Endothelial cell of umbilical vein (primary cell): ENCODE measurements around the gene MT1F.

Source experiments
- MAX ChIP-seq: IDR thresholded peaks from 2 replicates; pipeline ENCODE4 v1.6.1; 2011; ENCODE audit not compliant: insufficient read depth, insufficient read length
- POLR2A ChIP-seq: IDR thresholded peaks from 2 replicates; pipeline ENCODE4 v1.6.1; 2012; ENCODE audit warnings: low read depth, mild to moderate bottlenecking, control low read depth, low read length
- TF ChIP-seq, protein P1 (sequence below), 2 donors: IDR thresholded peaks; 1 replicate in 1 of 2; 2 replicates in 1 of 2; pipeline ENCODE4 v1.5.1; 2011; ENCODE audit warnings: low read length in 2 of 2, mild to moderate bottlenecking in 2 of 2, moderate library complexity in 2 of 2, control low read depth in 1 of 2, inconsistent platforms in 1 of 2, low read depth in 1 of 2; ENCODE audit not compliant: insufficient read depth in 1 of 2; ENCODE audit errors: extremely low read depth in 1 of 2

- TF ChIP-seq MAX (no peak), POLR2A (no peak)
- TF ChIP-seq, protein P1, sequence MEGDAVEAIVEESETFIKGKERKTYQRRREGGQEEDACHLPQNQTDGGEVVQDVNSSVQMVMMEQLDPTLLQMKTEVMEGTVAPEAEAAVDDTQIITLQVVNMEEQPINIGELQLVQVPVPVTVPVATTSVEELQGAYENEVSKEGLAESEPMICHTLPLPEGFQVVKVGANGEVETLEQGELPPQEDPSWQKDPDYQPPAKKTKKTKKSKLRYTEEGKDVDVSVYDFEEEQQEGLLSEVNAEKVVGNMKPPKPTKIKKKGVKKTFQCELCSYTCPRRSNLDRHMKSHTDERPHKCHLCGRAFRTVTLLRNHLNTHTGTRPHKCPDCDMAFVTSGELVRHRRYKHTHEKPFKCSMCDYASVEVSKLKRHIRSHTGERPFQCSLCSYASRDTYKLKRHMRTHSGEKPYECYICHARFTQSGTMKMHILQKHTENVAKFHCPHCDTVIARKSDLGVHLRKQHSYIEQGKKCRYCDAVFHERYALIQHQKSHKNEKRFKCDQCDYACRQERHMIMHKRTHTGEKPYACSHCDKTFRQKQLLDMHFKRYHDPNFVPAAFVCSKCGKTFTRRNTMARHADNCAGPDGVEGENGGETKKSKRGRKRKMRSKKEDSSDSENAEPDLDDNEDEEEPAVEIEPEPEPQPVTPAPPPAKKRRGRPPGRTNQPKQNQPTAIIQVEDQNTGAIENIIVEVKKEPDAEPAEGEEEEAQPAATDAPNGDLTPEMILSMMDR (IDR thresholded peaks at IDR 0.05; ENCODE audit: extremely low read depth in 1 of 2, insufficient read depth in 1 of 2, low read depth in 1 of 2, low read length in 2 of 2) = no peak
These were observed 5.2 kb upstream of the MT1F start for GRCh38 chr16:56652600-56652999.
